Measurements from ENCODE around the gene SNX1. TPM values are rescaled to one million over a fixed set of nuclear protein-coding genes. Genes with fewer than 3 reads are reported as not detected.
"Not testable (repeated sequence)": the region's sequence is repeated elsewhere in the genome, so short reads cannot be mapped to it uniquely, and the experiment has no call there.

The SNX1 gene
- polyA plus RNA-seq, 2 donors: 43.6 to 58.9 TPM

GRCh38 chr15:64096668-64097384, 1.0 kb downstream of the SNX1 start:
- 4% methylated on average over 16 of the region's 16 CpGs for WGBS, 2 donors
- peaks cover 0 to 5% of the 10 kb centered on the region in 2 donors for H3K4me1 ChIP-seq (ENCODE audit: control insufficient read depth in 2 of 2, insufficient read depth in 2 of 2, low read length in 1 of 2)
- H3K27ac ChIP-seq (ENCODE audit: low read depth in 2 of 2, low read length in 1 of 2): peak overlapping the region in 1 of 2 donors; percentile 83
- no peaks in the 10 kb centered on the region for H3K27me3 ChIP-seq (ENCODE audit: control insufficient read depth in 1 of 2, insufficient read depth in 2 of 2, low read length in 2 of 2)
- no peaks in the 10 kb centered on the region for H3K36me3 ChIP-seq (ENCODE audit: control insufficient read depth in 2 of 2, insufficient read depth in 2 of 2, low read length in 1 of 2)
- peak overlapping the region; percentile 93 to 95 for H3K4me3 ChIP-seq (ENCODE audit: low read depth in 1 of 2, low read length in 2 of 2)
- no peaks in the 10 kb centered on the region for H3K9me3 ChIP-seq (ENCODE audit: control insufficient read depth in 2 of 2, insufficient read depth in 1 of 2, low read depth in 1 of 2, low read length in 1 of 2)

GRCh38 chr15:64099379-64099778, 3.6 kb downstream of the SNX1 start:
- Histone ChIP-seq H3K27me3 (ENCODE audit: control insufficient read depth in 1 of 2, insufficient read depth in 2 of 2, low read length in 2 of 2) (no peaks in the 10 kb centered on the region), H3K27ac (ENCODE audit: low read depth in 2 of 2, low read length in 1 of 2) (no peak overlapping the region), H3K9me3 (ENCODE audit: control insufficient read depth in 2 of 2, insufficient read depth in 1 of 2, low read depth in 1 of 2, low read length in 1 of 2) (no peaks in the 10 kb centered on the region), H3K36me3 (ENCODE audit: control insufficient read depth in 2 of 2, insufficient read depth in 2 of 2, low read length in 1 of 2) (no peaks in the 10 kb centered on the region), H3K4me3 (ENCODE audit: low read depth in 1 of 2, low read length in 2 of 2) (no peak overlapping the region), H3K4me1 (ENCODE audit: control insufficient read depth in 2 of 2, insufficient read depth in 2 of 2, low read length in 1 of 2) (peaks cover 0 to 3% of the 10 kb centered on the region in 2 donors)
- 75 to 84% methylated on average over 2 of the region's 2 CpGs for WGBS, 2 donors

GRCh38 chr15:64100958-64101357, 5.2 kb downstream of the SNX1 start:
- no peaks in the 10 kb centered on the region for H3K36me3 ChIP-seq (ENCODE audit: control insufficient read depth in 2 of 2, insufficient read depth in 2 of 2, low read length in 1 of 2)
- H3K9me3 ChIP-seq (ENCODE audit: control insufficient read depth in 2 of 2, insufficient read depth in 1 of 2, low read depth in 1 of 2, low read length in 1 of 2): no peaks in the 10 kb centered on the region
- H3K4me1 ChIP-seq (ENCODE audit: control insufficient read depth in 2 of 2, insufficient read depth in 2 of 2, low read length in 1 of 2): peaks cover 0 to 3% of the 10 kb centered on the region in 2 donors
- no peaks in the 10 kb centered on the region for H3K27me3 ChIP-seq (ENCODE audit: control insufficient read depth in 1 of 2, insufficient read depth in 2 of 2, low read length in 2 of 2)
- 89 to 90% methylated on average over 2 of the region's 2 CpGs for WGBS, 2 donors
- H3K4me3 ChIP-seq (ENCODE audit: low read depth in 1 of 2, low read length in 2 of 2): no peak overlapping the region
- no peak overlapping the region for H3K27ac ChIP-seq (ENCODE audit: low read depth in 2 of 2, low read length in 1 of 2)

GRCh38 chr15:64102497-64102896, 6.7 kb downstream of the SNX1 start:
- H3K4me3 ChIP-seq (ENCODE audit: low read depth in 1 of 2, low read length in 2 of 2): no peak overlapping the region
- no peaks in the 10 kb centered on the region for H3K4me1 ChIP-seq (ENCODE audit: control insufficient read depth in 2 of 2, insufficient read depth in 2 of 2, low read length in 1 of 2)
- H3K36me3 ChIP-seq (ENCODE audit: control insufficient read depth in 2 of 2, insufficient read depth in 2 of 2, low read length in 1 of 2): no peaks in the 10 kb centered on the region
- H3K9me3 ChIP-seq (ENCODE audit: control insufficient read depth in 2 of 2, insufficient read depth in 1 of 2, low read depth in 1 of 2, low read length in 1 of 2): no peaks in the 10 kb centered on the region
- H3K27me3 ChIP-seq (ENCODE audit: control insufficient read depth in 1 of 2, insufficient read depth in 2 of 2, low read length in 2 of 2): no peaks in the 10 kb centered on the region
- WGBS, 2 donors: 97 to 98% methylated on average over 2 of the region's 2 CpGs
- no peak overlapping the region for H3K27ac ChIP-seq (ENCODE audit: low read depth in 2 of 2, low read length in 1 of 2)

- WGBS, 2 donors: 67% methylated on average over 9 of the region's 9 CpGs
- H3K27me3 ChIP-seq (ENCODE audit: control insufficient read depth in 1 of 2, insufficient read depth in 2 of 2, low read length in 2 of 2): no peaks in the 10 kb centered on the region
- H3K27ac ChIP-seq (ENCODE audit: low read depth in 2 of 2, low read length in 1 of 2): peak overlapping the region in 1 of 2 donors; percentile 21
- H3K4me3 ChIP-seq (ENCODE audit: low read depth in 1 of 2, low read length in 2 of 2): no peak overlapping the region
- H3K4me1 ChIP-seq (ENCODE audit: control insufficient read depth in 2 of 2, insufficient read depth in 2 of 2, low read length in 1 of 2): no peaks in the 10 kb centered on the region
- no peaks in the 10 kb centered on the region for H3K9me3 ChIP-seq (ENCODE audit: control insufficient read depth in 2 of 2, insufficient read depth in 1 of 2, low read depth in 1 of 2, low read length in 1 of 2)
- H3K36me3 ChIP-seq (ENCODE audit: control insufficient read depth in 2 of 2, insufficient read depth in 2 of 2, low read length in 1 of 2): no peaks in the 10 kb centered on the region
Measured at GRCh38 chr15:64105113-64105704, 9.4 kb downstream of the SNX1 start.

GRCh38 chr15:64107337-64107736, 11.6 kb downstream of the SNX1 start:
- Histone ChIP-seq H3K27me3 (ENCODE audit: control insufficient read depth in 1 of 2, insufficient read depth in 2 of 2, low read length in 2 of 2) (no peaks in the 10 kb centered on the region), H3K4me1 (ENCODE audit: control insufficient read depth in 2 of 2, insufficient read depth in 2 of 2, low read length in 1 of 2) (peaks cover 0 to 2% of the 10 kb centered on the region in 2 donors), H3K4me3 (ENCODE audit: low read depth in 1 of 2, low read length in 2 of 2) (no peak overlapping the region), H3K36me3 (ENCODE audit: control insufficient read depth in 2 of 2, insufficient read depth in 2 of 2, low read length in 1 of 2) (no peaks in the 10 kb centered on the region), H3K27ac (ENCODE audit: low read depth in 2 of 2, low read length in 1 of 2) (no peak overlapping the region), H3K9me3 (ENCODE audit: control insufficient read depth in 2 of 2, insufficient read depth in 1 of 2, low read depth in 1 of 2, low read length in 1 of 2) (no peaks in the 10 kb centered on the region)
- 94 to 95% methylated on average over 1 of the region's 1 CpG for WGBS, 2 donors

- 95% methylated on average over 4 of the region's 4 CpGs for WGBS, 2 donors
- H3K27me3 ChIP-seq (ENCODE audit: control insufficient read depth in 1 of 2, insufficient read depth in 2 of 2, low read length in 2 of 2); H3K36me3 ChIP-seq (ENCODE audit: control insufficient read depth in 2 of 2, insufficient read depth in 2 of 2, low read length in 1 of 2); H3K27ac ChIP-seq (ENCODE audit: low read depth in 2 of 2, low read length in 1 of 2); H3K4me1 ChIP-seq (ENCODE audit: control insufficient read depth in 2 of 2, insufficient read depth in 2 of 2, low read length in 1 of 2); H3K4me3 ChIP-seq (ENCODE audit: low read depth in 1 of 2, low read length in 2 of 2); H3K9me3 ChIP-seq (ENCODE audit: control insufficient read depth in 2 of 2, insufficient read depth in 1 of 2, low read depth in 1 of 2, low read length in 1 of 2): not testable (repeated sequence)
Measured at GRCh38 chr15:64110108-64110701, 14.4 kb downstream of the SNX1 start.

- H3K4me1 ChIP-seq (ENCODE audit: control insufficient read depth in 2 of 2, insufficient read depth in 2 of 2, low read length in 1 of 2): peaks cover 0 to 2% of the 10 kb centered on the region in 2 donors
- no peak overlapping the region for H3K27ac ChIP-seq (ENCODE audit: low read depth in 2 of 2, low read length in 1 of 2)
- no peak overlapping the region for H3K4me3 ChIP-seq (ENCODE audit: low read depth in 1 of 2, low read length in 2 of 2)
- H3K9me3 ChIP-seq (ENCODE audit: control insufficient read depth in 2 of 2, insufficient read depth in 1 of 2, low read depth in 1 of 2, low read length in 1 of 2): no peaks in the 10 kb centered on the region
- H3K36me3 ChIP-seq (ENCODE audit: control insufficient read depth in 2 of 2, insufficient read depth in 2 of 2, low read length in 1 of 2): peaks cover 4 to 9% of the 10 kb centered on the region in 2 donors
- WGBS, 2 donors: 80 to 87% methylated on average over 3 of the region's 3 CpGs
- no peaks in the 10 kb centered on the region for H3K27me3 ChIP-seq (ENCODE audit: control insufficient read depth in 1 of 2, insufficient read depth in 2 of 2, low read length in 2 of 2)
Measured at GRCh38 chr15:64110950-64111678, 15.3 kb downstream of the SNX1 start.

- Histone ChIP-seq H3K27me3 (ENCODE audit: control insufficient read depth in 1 of 2, insufficient read depth in 2 of 2, low read length in 2 of 2) (no peaks in the 10 kb centered on the region), H3K9me3 (ENCODE audit: control insufficient read depth in 2 of 2, insufficient read depth in 1 of 2, low read depth in 1 of 2, low read length in 1 of 2) (no peaks in the 10 kb centered on the region), H3K4me1 (ENCODE audit: control insufficient read depth in 2 of 2, insufficient read depth in 2 of 2, low read length in 1 of 2) (peaks cover 0 to 2% of the 10 kb centered on the region in 2 donors), H3K27ac (ENCODE audit: low read depth in 2 of 2, low read length in 1 of 2) (no peak overlapping the region), H3K4me3 (ENCODE audit: low read depth in 1 of 2, low read length in 2 of 2) (no peak overlapping the region), H3K36me3 (ENCODE audit: control insufficient read depth in 2 of 2, insufficient read depth in 2 of 2, low read length in 1 of 2) (peaks cover 4 to 10% of the 10 kb centered on the region in 2 donors)
- WGBS, 2 donors: 62 to 66% methylated on average over 3 of the region's 3 CpGs
Measured at GRCh38 chr15:64111679-64112050, 15.9 kb downstream of the SNX1 start.

Measured in esophagus (tissue), 2 donors.